Heart left ventricle (tissue), 13 donors: Measurements from ENCODE around the gene MAGED2.

Experiments used
- CTCF ChIP-seq, 12 donors: fragments of 200-600 bp; sonication (generic) in 4 of 12; IDR thresholded peaks; one replicate each; pipeline versions ENCODE4 v1.5.0 to v1.8.0; 2018 to 2022; ENCODE audit warnings: antibody characterized with exemption in 12 of 12, mild to moderate bottlenecking in 5 of 12
- POLR2A ChIP-seq, 2 donors: fragments of 450-650 bp; IDR thresholded peaks; one replicate each; pipeline ENCODE4 v1.6.1; 2017; ENCODE audit warnings: antibody characterized with exemption in 2 of 2, mild to moderate bottlenecking in 2 of 2, moderate library complexity in 2 of 2
- donor health status: ischemic (EF 13 %, LVEDD 7.1; RV severe dilation, severe dysfunction).
- donor health status: DM: no; HTN: yes; CAD: no.
- donor health status: DM: no; HTN: no; CAD: no.
- donor health status: ischemic (EF 25% LVEDD 6.9; RV normal size, moderate dysfunction).
- donor health status: ischemic (EF 25% LVEDD 5.7; RV mildly dilated, moderate dysfunction).
- donor health status: ischemic (EF 35%, LVEDD 5.7; RV mildly dilated, moderate dysfunction).
- donor health status: nonischemic (EF 11% LVEDD 7.7; RV severe dilation, severe dysfunction).
- donor health status: DM: yes; HTN: yes; CAD: no.
- donor health status: PGD.
- donor health status: ischemic (EF 29% LVEDD 5.4; RV normal size, mild dysfunction).
- donor health status: nonischemic (EF 23%, LVEDD 6.1; RV moderate dilation, normal function).

- TF ChIP-seq CTCF (IDR thresholded peaks at IDR 0.05) (no peak), POLR2A (IDR thresholded peaks at IDR 0.05) (no peak)
These were observed 31.0 kb downstream of the MAGED2 start for GRCh38 chrX:54838583-54838982.
